ENCODE measurements around the gene PRKRIP1. TPM values are rescaled to one million over a fixed set of nuclear protein-coding genes. Genes with fewer than 3 reads are reported as not detected.

PRKRIP1 gene
- total RNA-seq, 4 donors from 2014 or later, result 32.8 to 39.9 (median 35.7) TPM

- DNase-seq (ENCODE audit: low spot score in 2 of 2), result no peak
- TF ChIP-seq POLR2A (IDR thresholded peaks at IDR 0.05), result no peak
- no peak for TF ChIP-seq CTCF (IDR thresholded peaks at IDR 0.05)
- 95% methylated on average over 7 of the region's 7 CpGs for WGBS, 2 donors
- no peak overlapping the region for H3K4me3 ChIP-seq (ENCODE audit: low read depth, poor library complexity, severe bottlenecking)
- intact Hi-C loops (cut with DNase I; ENCODE audit: low total_unique reads), result no loop called here
Observed at GRCh38 chr7:102466097-102466496, 69.9 kb downstream of the PRKRIP1 start.

GRCh38 chr7:102467581-102468477 lies 71.7 kb downstream of the PRKRIP1 start:
- no peak for DNase-seq (ENCODE audit: low spot score in 2 of 2)
- TF ChIP-seq POLR2A (IDR thresholded peaks at IDR 0.05) (no peak), CTCF (IDR thresholded peaks at IDR 0.05) (no peak)
- intact Hi-C loops (cut with DNase I; ENCODE audit: low total_unique reads), result no loop called here
- 90% methylated on average over 17 to 23 of the region's 24 CpGs for WGBS, 2 donors
- no peak overlapping the region for H3K4me3 ChIP-seq (ENCODE audit: low read depth, poor library complexity, severe bottlenecking)

- DNase-seq (ENCODE audit: low spot score in 2 of 2), result no peak
- 92 to 94% methylated on average over 39 to 40 of the region's 40 CpGs for WGBS, 2 donors
Observed at GRCh38 chr7:102468478-102469350, 72.6 kb downstream of the PRKRIP1 start.

GRCh38 chr7:102469351-102469971 lies 73.3 kb downstream of the PRKRIP1 start:
- intact Hi-C loops (cut with DNase I; ENCODE audit: low total_unique reads), result no loop called here
- H3K4me3 ChIP-seq (ENCODE audit: low read depth, poor library complexity, severe bottlenecking), result no peak overlapping the region
- 89 to 91% methylated on average over 21 to 24 of the region's 24 CpGs for WGBS, 2 donors
- DNase-seq (ENCODE audit: low spot score in 2 of 2), result no peak
- TF ChIP-seq CTCF (IDR thresholded peaks at IDR 0.05) (no peak), POLR2A (IDR thresholded peaks at IDR 0.05) (no peak)

More at GRCh38 chr7:102468478-102469350, 72.6 kb downstream of the PRKRIP1 start:
- TF ChIP-seq POLR2A (IDR thresholded peaks at IDR 0.05) (no peak), CTCF (IDR thresholded peaks at IDR 0.05) (no peak)
- no peak overlapping the region for H3K4me3 ChIP-seq (ENCODE audit: low read depth, poor library complexity, severe bottlenecking)
- intact Hi-C loops (cut with DNase I; ENCODE audit: low total_unique reads), result no loop called here

GRCh38 chr7:102469972-102470825 lies 74.0 kb downstream of the PRKRIP1 start:
- no peak for DNase-seq (ENCODE audit: low spot score in 2 of 2)
- WGBS, 2 donors, result 82 to 84% methylated on average over 18 to 20 of the region's 20 CpGs
- intact Hi-C loops (cut with DNase I; ENCODE audit: low total_unique reads), result no loop called here

More at GRCh38 chr7:102469972-102470825, 74.0 kb downstream of the PRKRIP1 start:
- no peak overlapping the region for H3K4me3 ChIP-seq (ENCODE audit: low read depth, poor library complexity, severe bottlenecking)
- TF ChIP-seq CTCF (IDR thresholded peaks at IDR 0.05), result no peak
- no peak for TF ChIP-seq POLR2A (IDR thresholded peaks at IDR 0.05)
